ENCODE results near the gene PLA2G5.

PLA2G5 gene

GRCh38 chr1:20134995-20135394 lies 65.0 kb downstream of the PLA2G5 start:
- no peak overlapping the region for H3K4me3 ChIP-seq (ENCODE audit: low read depth, low read length)
- TF ChIP-seq CTCF (IDR thresholded peaks at IDR 0.05; ENCODE audit: insufficient read depth, low read depth, low read length, missing control alignments), result no peak
- DNase-seq (ENCODE audit: low read depth), result no peak

GRCh38 chr1:20136249-20136648 lies 66.3 kb downstream of the PLA2G5 start:
- H3K4me3 ChIP-seq (ENCODE audit: low read depth, low read length), result no peak overlapping the region
- no peak for TF ChIP-seq CTCF (IDR thresholded peaks at IDR 0.05; ENCODE audit: insufficient read depth, low read depth, low read length, missing control alignments)
- DNase-seq (ENCODE audit: low read depth), result no peak

GRCh38 chr1:20137055-20137454 lies 67.1 kb downstream of the PLA2G5 start:
- TF ChIP-seq CTCF (IDR thresholded peaks at IDR 0.05; ENCODE audit: insufficient read depth, low read depth, low read length, missing control alignments), result no peak
- no peak for DNase-seq (ENCODE audit: low read depth)
- no peak overlapping the region for H3K4me3 ChIP-seq (ENCODE audit: low read depth, low read length)

- H3K4me3 ChIP-seq (ENCODE audit: low read depth, low read length), result no peak overlapping the region
- TF ChIP-seq CTCF (IDR thresholded peaks at IDR 0.05; ENCODE audit: insufficient read depth, low read depth, low read length, missing control alignments), result no peak
- no peak for DNase-seq (ENCODE audit: low read depth)
Observed at GRCh38 chr1:20137604-20138003, 67.6 kb downstream of the PLA2G5 start.

- no peak overlapping the region for H3K4me3 ChIP-seq (ENCODE audit: low read depth, low read length)
- DNase-seq (ENCODE audit: low read depth), result no peak
- TF ChIP-seq CTCF (IDR thresholded peaks at IDR 0.05; ENCODE audit: insufficient read depth, low read depth, low read length, missing control alignments), result no peak
Observed at GRCh38 chr1:20138346-20138745, 68.4 kb downstream of the PLA2G5 start.

- no peak within 1 kb of the TSS for H3K4me3 ChIP-seq (ENCODE audit: low read depth, low read length)
- no peak for TF ChIP-seq CTCF (IDR thresholded peaks at IDR 0.05; ENCODE audit: insufficient read depth, low read depth, low read length, missing control alignments)
Observed at GRCh38 chr1:20138961-20139550, 69.1 kb downstream of the PLA2G5 start, which contains the start of gene PLA2G2F. TSS of gene PLA2G2F (plus strand) at chr1:20139323. CDS start at chr1:20139428, 105 bp downstream.

More at GRCh38 chr1:20138961-20139550, 69.1 kb downstream of the PLA2G5 start, which contains the start of gene PLA2G2F:
- no peak for DNase-seq (ENCODE audit: low read depth)
